Ishikawa (cell line): ENCODE data around the gene SH3GL1.

ENCODE experiments used
- CEBPB ChIP-seq: IDR thresholded peaks from 2 replicates; pipeline ENCODE4 v1.6.1; 2012
- CREB1 ChIP-seq: IDR thresholded peaks from 2 replicates; pipeline ENCODE4 v1.6.1; 2012; ENCODE audit warnings: low read depth
- EGR1 ChIP-seq: IDR thresholded peaks from 2 replicates; pipeline ENCODE4 v1.6.1; 2012
- EP300 ChIP-seq: IDR thresholded peaks from 2 replicates; pipeline ENCODE4 v1.6.1; 2012; ENCODE audit warnings: borderline replicate concordance
- FOXM1 ChIP-seq: IDR thresholded peaks from 2 replicates; pipeline ENCODE4 v1.6.1; 2012; ENCODE audit warnings: low read depth, borderline replicate concordance
- NFIC ChIP-seq: IDR thresholded peaks from 2 replicates; pipeline ENCODE4 v1.6.1; 2012
- RAD21 ChIP-seq: IDR thresholded peaks from 2 replicates; pipeline ENCODE4 v1.6.1; 2012; ENCODE audit warnings: low read depth
- TAF1 ChIP-seq: IDR thresholded peaks from 2 replicates; pipeline ENCODE4 v1.6.1; 2012; ENCODE audit warnings: low read depth, mild to moderate bottlenecking
- TCF12 ChIP-seq: IDR thresholded peaks from 2 replicates; pipeline ENCODE4 v1.6.1; 2012; ENCODE audit warnings: low read depth
- TEAD4 ChIP-seq: IDR thresholded peaks from 2 replicates; pipeline ENCODE4 v1.6.1; 2012
- YY1 ChIP-seq: IDR thresholded peaks from 2 replicates; pipeline ENCODE4 v1.6.1; 2012; ENCODE audit warnings: low read depth
- ZBTB7A ChIP-seq: IDR thresholded peaks from 2 replicates; pipeline ENCODE4 v1.6.1; 2012; ENCODE audit warnings: low read depth
- TF ChIP-seq, protein P1 (sequence below): IDR thresholded peaks from 2 replicates; pipeline ENCODE4 v1.6.1; 2012; ENCODE audit warnings: low read depth, mild to moderate bottlenecking
- TF ChIP-seq, protein P2 (sequence below): IDR thresholded peaks from 2 replicates; pipeline ENCODE4 v1.6.1; 2012
- TF ChIP-seq, protein P3 (sequence below): IDR thresholded peaks from 2 replicates; pipeline ENCODE4 v1.6.1; 2012

Gene SH3GL1

DNA sequence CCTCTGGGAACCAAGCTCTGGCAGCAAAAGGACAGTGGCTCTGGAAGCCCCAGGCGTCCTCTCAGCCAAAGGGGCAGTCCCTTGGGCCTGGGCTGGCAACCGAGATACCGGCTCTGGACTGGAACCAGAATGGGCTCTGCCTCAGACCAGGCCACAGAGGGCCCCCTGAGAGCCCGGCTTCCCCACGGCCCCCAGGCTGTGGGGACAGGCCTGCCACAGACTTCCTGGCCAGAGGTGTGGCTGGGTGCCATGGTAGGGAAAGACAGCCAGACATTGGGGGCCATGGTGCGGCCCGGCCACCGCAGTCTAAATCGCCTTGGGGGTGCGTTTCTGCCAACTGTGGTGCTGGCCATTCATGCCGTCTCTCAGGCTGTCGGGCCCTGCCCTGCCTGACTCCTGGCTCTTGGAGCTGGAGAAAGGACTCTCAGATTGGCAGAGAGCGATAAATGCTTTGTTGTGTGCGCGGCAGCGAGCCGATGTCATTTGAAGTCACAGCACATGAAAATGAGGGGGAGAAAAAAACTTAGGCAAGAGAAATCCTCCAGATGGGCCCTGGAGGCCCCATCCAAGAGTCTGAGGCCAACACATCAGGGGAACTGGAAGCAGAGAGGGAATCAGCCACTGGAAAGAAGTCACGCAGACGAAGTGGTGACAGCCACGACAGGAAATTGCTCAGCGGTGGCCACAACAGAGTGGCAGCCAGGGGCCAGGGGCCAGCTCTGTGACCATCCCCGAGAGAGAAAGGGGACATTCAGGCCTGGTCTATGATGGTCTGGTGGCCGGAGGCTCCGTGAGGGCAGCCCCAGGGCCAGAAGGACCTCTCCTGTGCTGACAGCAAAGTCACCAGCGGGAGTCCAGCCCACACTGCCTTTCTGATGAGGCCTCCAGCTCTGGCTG is 26.5 kb downstream of the SH3GL1 start:
- no peak for TF ChIP-seq NFIC
- TF ChIP-seq RAD21, result no peak
- TF ChIP-seq TCF12, result no peak
- TF ChIP-seq ZBTB7A, result no peak
- TF ChIP-seq EP300, result no peak
- no peak for TF ChIP-seq YY1
- TF ChIP-seq, protein P1, sequence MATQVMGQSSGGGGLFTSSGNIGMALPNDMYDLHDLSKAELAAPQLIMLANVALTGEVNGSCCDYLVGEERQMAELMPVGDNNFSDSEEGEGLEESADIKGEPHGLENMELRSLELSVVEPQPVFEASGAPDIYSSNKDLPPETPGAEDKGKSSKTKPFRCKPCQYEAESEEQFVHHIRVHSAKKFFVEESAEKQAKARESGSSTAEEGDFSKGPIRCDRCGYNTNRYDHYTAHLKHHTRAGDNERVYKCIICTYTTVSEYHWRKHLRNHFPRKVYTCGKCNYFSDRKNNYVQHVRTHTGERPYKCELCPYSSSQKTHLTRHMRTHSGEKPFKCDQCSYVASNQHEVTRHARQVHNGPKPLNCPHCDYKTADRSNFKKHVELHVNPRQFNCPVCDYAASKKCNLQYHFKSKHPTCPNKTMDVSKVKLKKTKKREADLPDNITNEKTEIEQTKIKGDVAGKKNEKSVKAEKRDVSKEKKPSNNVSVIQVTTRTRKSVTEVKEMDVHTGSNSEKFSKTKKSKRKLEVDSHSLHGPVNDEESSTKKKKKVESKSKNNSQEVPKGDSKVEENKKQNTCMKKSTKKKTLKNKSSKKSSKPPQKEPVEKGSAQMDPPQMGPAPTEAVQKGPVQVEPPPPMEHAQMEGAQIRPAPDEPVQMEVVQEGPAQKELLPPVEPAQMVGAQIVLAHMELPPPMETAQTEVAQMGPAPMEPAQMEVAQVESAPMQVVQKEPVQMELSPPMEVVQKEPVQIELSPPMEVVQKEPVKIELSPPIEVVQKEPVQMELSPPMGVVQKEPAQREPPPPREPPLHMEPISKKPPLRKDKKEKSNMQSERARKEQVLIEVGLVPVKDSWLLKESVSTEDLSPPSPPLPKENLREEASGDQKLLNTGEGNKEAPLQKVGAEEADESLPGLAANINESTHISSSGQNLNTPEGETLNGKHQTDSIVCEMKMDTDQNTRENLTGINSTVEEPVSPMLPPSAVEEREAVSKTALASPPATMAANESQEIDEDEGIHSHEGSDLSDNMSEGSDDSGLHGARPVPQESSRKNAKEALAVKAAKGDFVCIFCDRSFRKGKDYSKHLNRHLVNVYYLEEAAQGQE, result no peak
- TF ChIP-seq EGR1, result no peak
- TF ChIP-seq TAF1, result no peak
- TF ChIP-seq, protein P2, sequence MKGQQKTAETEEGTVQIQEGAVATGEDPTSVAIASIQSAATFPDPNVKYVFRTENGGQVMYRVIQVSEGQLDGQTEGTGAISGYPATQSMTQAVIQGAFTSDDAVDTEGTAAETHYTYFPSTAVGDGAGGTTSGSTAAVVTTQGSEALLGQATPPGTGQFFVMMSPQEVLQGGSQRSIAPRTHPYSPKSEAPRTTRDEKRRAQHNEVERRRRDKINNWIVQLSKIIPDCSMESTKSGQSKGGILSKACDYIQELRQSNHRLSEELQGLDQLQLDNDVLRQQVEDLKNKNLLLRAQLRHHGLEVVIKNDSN, result no peak
- no peak for TF ChIP-seq CEBPB
- no peak for TF ChIP-seq FOXM1
- TF ChIP-seq, protein P3, sequence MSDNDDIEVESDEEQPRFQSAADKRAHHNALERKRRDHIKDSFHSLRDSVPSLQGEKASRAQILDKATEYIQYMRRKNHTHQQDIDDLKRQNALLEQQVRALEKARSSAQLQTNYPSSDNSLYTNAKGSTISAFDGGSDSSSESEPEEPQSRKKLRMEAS, result no peak
- TF ChIP-seq TEAD4, result no peak
- TF ChIP-seq CREB1, result no peak

- no peak for TF ChIP-seq EGR1
- TF ChIP-seq RAD21, result no peak
- TF ChIP-seq, protein P3, result no peak
- TF ChIP-seq CEBPB, result no peak
Observed at GRCh38 chr19:4373013-4373367, 27.4 kb downstream of the SH3GL1 start.

GRCh38 chr19:4372165-4373012 is 28.0 kb downstream of the SH3GL1 start:
- TF ChIP-seq YY1, result no peak
- TF ChIP-seq CEBPB, result no peak
- TF ChIP-seq TEAD4, result no peak
- TF ChIP-seq CREB1, result no peak
- no peak for TF ChIP-seq EP300
- no peak for TF ChIP-seq NFIC
- no peak for TF ChIP-seq FOXM1
- TF ChIP-seq TAF1, result no peak
- TF ChIP-seq, protein P2, result no peak
- no peak for TF ChIP-seq RAD21
- TF ChIP-seq, protein P1, result no peak
- TF ChIP-seq TCF12, result no peak

- TF ChIP-seq NFIC (peak; percentile 79), TEAD4 (peak; percentile 68; the same call in 1 of the 2 replicates), ZBTB7A (no peak; the same call in 1 of the 2 replicates), RAD21 (peak; percentile 25), CREB1 (no peak), YY1 (no peak), CEBPB (no peak), EGR1 (no peak), FOXM1 (peak; percentile 69; the same call in 1 of the 2 replicates), EP300 (peak; percentile 89), TAF1 (0 out of 2 replicates have a peak, but pooled peaks have one; percentile 47), TCF12 (peak; percentile 94)
- TF ChIP-seq, protein P2, result peak; percentile 18; the same call in 1 of the 2 replicates
- TF ChIP-seq, protein P1, result no peak
- TF ChIP-seq, protein P3, result no peak
Observed at GRCh38 chr19:4371247-4372164, 28.8 kb downstream of the SH3GL1 start.
